ENCODE results near the gene GNLY.
"Not testable (repeated sequence)": the region's sequence is repeated elsewhere in the genome, so short reads cannot be mapped to it uniquely, and the experiment has no call there.

GNLY gene

GRCh38 chr2:85694052-85695025 lies at the start of gene GNLY:
TSS of gene GNLY (plus strand) at chr2:85694358. CDS start at chr2:85694419, 61 bp downstream.
- DNase-seq = no peak

GRCh38 chr2:85644909-85645308 lies 49.2 kb upstream of the GNLY start:
- DNase-seq = no peak

- no peak for DNase-seq
Measured at GRCh38 chr2:85646166-85646565, 48.0 kb upstream of the GNLY start.

- DNase-seq = peak in 1 of 56 donors; percentile 8
Measured at GRCh38 chr2:85647823-85648526, 46.2 kb upstream of the GNLY start.

- DNase-seq = peak in 1 of 56 donors; percentile 26
Measured at GRCh38 chr2:85648619-85649018, 45.5 kb upstream of the GNLY start.

GRCh38 chr2:85649201-85650190 lies 44.7 kb upstream of the GNLY start:
- no peak for DNase-seq

- DNase-seq = no peak
Measured at GRCh38 chr2:85650456-85650855, 43.7 kb upstream of the GNLY start.

GRCh38 chr2:85651097-85651496 lies 43.1 kb upstream of the GNLY start:
- no peak for DNase-seq

GRCh38 chr2:85652056-85652455 lies 42.1 kb upstream of the GNLY start:
- no peak for DNase-seq

- peak in 7 of 56 donors; percentile 1 to 28 (median 12) for DNase-seq
Measured at GRCh38 chr2:85653996-85654395, 40.2 kb upstream of the GNLY start.

- no peak for DNase-seq
Measured at GRCh38 chr2:85655961-85656417, 38.2 kb upstream of the GNLY start.

GRCh38 chr2:85656468-85656867 lies 37.7 kb upstream of the GNLY start:
- no peak for DNase-seq

GRCh38 chr2:85657399-85657798 lies 36.8 kb upstream of the GNLY start:
- DNase-seq = not testable (repeated sequence)

- DNase-seq = no peak
Measured at GRCh38 chr2:85659324-85659981, 34.7 kb upstream of the GNLY start.

GRCh38 chr2:85660301-85660700 lies 33.9 kb upstream of the GNLY start:
- not testable (repeated sequence) for DNase-seq

- DNase-seq = no peak
Measured at GRCh38 chr2:85660725-85661124, 33.4 kb upstream of the GNLY start.

- no peak for DNase-seq
Measured at GRCh38 chr2:85661139-85661858, 32.9 kb upstream of the GNLY start.

- no peak for DNase-seq
Measured at GRCh38 chr2:85662899-85663593, 31.1 kb upstream of the GNLY start.

Data from amygdala (tissue), 56 donors.